Cardiac muscle cell (in vitro differentiated cells and primary cell): ENCODE measurements around the gene NBL1. TPM values are rescaled to one million over a fixed set of nuclear protein-coding genes. Genes with fewer than 3 reads are reported as not detected.

Experiments
- DNase-seq, 2 donors: peaks; one replicate each; pipeline versions ENCODE4 v3.0.0 to v3.0.0-alpha.2; 2010 to 2017; ENCODE audit warnings: low read depth in 1 of 2, low spot score in 1 of 2
- H3K27ac ChIP-seq: fragments of 200-600 bp; sonication (generic); 2 replicates; pipeline ENCODE4 v1.5.1; 2016
- H3K27me3 ChIP-seq: fragments of 200-600 bp; sonication (generic); 2 replicates; pipeline ENCODE4 v1.6.0; 2016; ENCODE audit warnings: control low read depth
- H3K36me3 ChIP-seq: fragments of 200-600 bp; sonication (generic); 2 replicates; pipeline ENCODE4 v1.5.1; 2016; ENCODE audit warnings: control low read depth
- H3K4me1 ChIP-seq: fragments of 200-600 bp; sonication (generic); 2 replicates; pipeline ENCODE4 v1.8.1; 2017; ENCODE audit warnings: low read depth, mild to moderate bottlenecking, mixed run types
- H3K4me3 ChIP-seq: fragments of 200-600 bp; sonication (generic); 2 replicates; pipeline ENCODE4 v1.5.1; 2016; ENCODE audit warnings: mild to moderate bottlenecking
- H3K9me3 ChIP-seq: fragments of 200-600 bp; sonication (generic); 2 replicates; pipeline ENCODE4 v1.5.1; 2017; ENCODE audit warnings: low read depth, mild to moderate bottlenecking, control low read depth
- polyA plus RNA-seq: library from polyadenylated mRNA; unstranded; fragments of >200 nt; fragmentation: Nextera tagmentation; extraction: Ambion mirVana; gene quantifications from 2 replicates; pipeline ENCODE4 v1.2.1, GENCODE V29; 2016
- total RNA-seq: library from RNA; depleted of rRNA; stranded (reverse); fragments of >200 nt; gene quantifications from 2 replicates; pipeline ENCODE4 v1.2.3, GENCODE V29; 2016
- TF ChIP-seq, protein P1 (sequence below): IDR thresholded peaks from 2 replicates; pipeline ENCODE4 v1.5.1; 2012; ENCODE audit warnings: low read depth, mild to moderate bottlenecking, low read length

The NBL1 gene
- total and polyA plus RNA-seq, 2 experiments from 2014 or later: 1.4 to 1.9 TPM

DNA sequence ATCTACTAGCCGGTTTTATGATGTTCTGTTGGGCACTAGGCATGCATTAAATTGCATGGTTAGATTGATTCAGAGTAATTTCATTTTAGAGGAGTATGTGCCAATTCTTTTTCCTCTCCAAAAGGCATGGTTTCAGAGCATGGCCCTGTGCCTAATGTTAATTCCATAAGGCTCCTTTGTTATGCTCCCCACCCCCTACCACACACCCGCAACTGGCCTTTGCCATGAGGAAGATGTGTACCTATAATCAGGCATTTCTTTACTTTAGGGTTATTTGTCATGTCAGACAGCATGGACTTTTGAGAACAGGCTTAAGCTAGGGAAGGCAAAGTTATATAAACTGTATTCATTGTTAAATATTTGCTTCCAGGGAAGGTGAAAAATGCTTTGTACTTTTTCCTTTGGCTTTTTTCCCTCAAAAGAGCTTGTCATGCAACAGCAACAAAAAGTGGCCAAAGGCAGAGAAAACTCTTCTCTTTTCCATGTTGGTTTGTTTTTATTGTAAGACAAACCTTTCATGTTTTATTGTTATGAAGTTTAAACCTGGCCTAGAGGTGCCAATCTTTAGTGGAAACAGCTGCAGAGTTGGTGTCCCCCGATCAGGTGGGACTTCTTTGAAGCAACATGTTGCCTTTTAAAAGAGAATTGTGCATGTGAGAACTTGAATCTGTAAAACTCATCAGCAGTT is 24.3 kb upstream of the NBL1 start:
- H3K27ac ChIP-seq: no peak overlapping the region
- no peak overlapping the region for H3K4me3 ChIP-seq
- H3K9me3 ChIP-seq: no peaks in the 10 kb centered on the region
- no peak for DNase-seq
- TF ChIP-seq, protein P1, sequence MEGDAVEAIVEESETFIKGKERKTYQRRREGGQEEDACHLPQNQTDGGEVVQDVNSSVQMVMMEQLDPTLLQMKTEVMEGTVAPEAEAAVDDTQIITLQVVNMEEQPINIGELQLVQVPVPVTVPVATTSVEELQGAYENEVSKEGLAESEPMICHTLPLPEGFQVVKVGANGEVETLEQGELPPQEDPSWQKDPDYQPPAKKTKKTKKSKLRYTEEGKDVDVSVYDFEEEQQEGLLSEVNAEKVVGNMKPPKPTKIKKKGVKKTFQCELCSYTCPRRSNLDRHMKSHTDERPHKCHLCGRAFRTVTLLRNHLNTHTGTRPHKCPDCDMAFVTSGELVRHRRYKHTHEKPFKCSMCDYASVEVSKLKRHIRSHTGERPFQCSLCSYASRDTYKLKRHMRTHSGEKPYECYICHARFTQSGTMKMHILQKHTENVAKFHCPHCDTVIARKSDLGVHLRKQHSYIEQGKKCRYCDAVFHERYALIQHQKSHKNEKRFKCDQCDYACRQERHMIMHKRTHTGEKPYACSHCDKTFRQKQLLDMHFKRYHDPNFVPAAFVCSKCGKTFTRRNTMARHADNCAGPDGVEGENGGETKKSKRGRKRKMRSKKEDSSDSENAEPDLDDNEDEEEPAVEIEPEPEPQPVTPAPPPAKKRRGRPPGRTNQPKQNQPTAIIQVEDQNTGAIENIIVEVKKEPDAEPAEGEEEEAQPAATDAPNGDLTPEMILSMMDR: no peak
- H3K36me3 ChIP-seq: peaks cover 3% of the 10 kb centered on the region
- no peaks in the 10 kb centered on the region for H3K27me3 ChIP-seq
- H3K4me1 ChIP-seq: no peaks in the 10 kb centered on the region

DNA sequence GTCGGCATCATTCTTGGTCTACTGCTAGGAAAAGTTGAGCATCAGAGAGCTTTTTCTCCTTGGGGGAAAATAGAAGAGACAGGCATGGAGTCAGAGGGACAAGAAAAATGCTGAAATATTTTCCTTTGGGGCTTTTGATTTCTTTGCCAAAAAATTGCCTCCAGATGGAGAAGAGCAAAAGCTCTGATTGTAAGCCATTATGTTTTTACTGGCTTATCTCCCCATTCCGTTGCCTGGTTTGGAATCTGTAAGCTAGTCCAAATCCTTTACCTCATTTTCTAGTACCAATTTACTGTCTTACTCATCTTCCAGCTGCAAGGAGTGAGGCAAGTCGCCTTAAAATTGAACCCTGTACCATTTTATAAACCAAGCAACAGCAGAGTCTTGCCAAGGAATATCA is 23.3 kb upstream of the NBL1 start:
- H3K9me3 ChIP-seq: no peaks in the 10 kb centered on the region
- no peak overlapping the region for H3K4me3 ChIP-seq
- no peak for DNase-seq
- TF ChIP-seq, protein P1: no peak
- peaks cover 7% of the 10 kb centered on the region for H3K36me3 ChIP-seq
- H3K27ac ChIP-seq: no peak overlapping the region
- H3K4me1 ChIP-seq: no peaks in the 10 kb centered on the region
- no peaks in the 10 kb centered on the region for H3K27me3 ChIP-seq

DNA sequence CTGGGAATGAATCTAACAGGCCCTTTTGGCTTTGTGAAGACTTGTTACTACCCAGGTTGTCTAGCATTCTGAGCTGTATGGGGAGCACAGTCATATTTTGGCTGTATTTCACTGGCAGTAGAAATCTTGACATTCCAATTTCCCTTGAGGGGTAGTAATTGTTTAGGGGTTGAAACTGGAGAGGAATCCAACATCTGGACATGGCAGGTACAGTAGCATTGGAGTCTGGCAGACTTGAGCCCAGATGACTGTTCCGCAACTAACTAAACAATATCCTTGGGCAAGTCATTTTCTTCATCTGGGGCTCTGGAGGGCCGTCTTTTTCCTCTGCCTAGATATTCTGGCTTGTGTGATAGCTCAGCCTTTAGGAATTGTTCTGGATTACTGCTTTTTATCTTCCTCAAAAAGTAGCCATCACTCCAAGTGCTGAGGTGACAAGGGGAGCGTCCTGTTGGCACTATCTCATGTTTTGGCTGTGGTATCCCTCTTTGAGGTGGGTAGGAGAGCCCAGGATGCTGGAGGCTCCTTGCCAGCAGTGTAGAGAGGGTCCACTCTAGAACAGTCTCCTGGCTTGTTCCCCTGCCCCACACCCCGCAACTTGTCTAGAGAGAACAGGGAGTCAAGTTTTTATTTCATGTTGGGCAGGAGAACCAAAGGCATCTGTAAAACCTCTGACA is 22.7 kb upstream of the NBL1 start:
- H3K27ac ChIP-seq: no peak overlapping the region
- H3K9me3 ChIP-seq: no peaks in the 10 kb centered on the region
- no peaks in the 10 kb centered on the region for H3K4me1 ChIP-seq
- TF ChIP-seq, protein P1: no peak
- no peak for DNase-seq
- H3K4me3 ChIP-seq: no peak overlapping the region
- peaks cover 10% of the 10 kb centered on the region for H3K36me3 ChIP-seq
- no peaks in the 10 kb centered on the region for H3K27me3 ChIP-seq

DNA sequence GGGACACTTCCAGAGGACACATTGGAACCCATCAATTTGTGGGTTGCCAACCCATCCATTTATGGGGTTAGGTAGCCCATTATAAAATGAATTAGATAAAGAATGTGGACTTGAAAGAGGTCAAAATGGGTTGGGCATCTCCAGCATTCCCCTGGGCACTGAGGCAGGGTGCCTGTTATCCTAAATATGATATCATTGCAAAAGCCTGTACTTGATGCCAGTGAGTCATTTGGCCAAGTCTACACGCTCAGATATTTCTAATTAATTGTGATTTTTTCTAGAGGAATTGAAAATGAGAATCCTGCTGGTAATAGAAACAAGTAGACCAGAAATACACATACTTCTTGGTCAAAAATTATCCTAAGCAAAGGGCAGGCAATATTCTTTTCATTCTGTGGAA is 21.9 kb upstream of the NBL1 start:
- H3K27ac ChIP-seq: no peak overlapping the region

DNA sequence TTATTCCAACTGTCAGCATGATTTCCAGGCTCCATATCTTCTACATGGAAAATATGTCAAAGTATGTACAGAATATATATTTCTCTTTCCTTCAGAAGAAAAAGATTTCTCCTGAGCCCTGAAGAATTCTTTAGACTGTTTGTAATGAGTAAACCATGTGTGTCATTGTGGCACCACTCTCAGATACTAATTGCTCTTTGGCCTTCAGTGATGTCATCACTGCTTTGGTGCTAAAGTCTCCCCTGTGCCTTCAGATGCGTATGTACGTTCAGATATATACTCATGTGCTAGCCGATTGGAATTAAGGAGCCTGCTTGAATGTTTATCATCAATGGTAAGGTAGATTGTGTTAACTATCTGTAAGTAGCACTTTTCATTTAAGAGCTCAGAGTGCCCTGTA is 20.6 kb upstream of the NBL1 start:
- no peaks in the 10 kb centered on the region for H3K27me3 ChIP-seq
- TF ChIP-seq, protein P1: no peak
- no peaks in the 10 kb centered on the region for H3K9me3 ChIP-seq
- no peak for DNase-seq
- H3K27ac ChIP-seq: no peak overlapping the region
- H3K4me1 ChIP-seq: no peaks in the 10 kb centered on the region
- H3K4me3 ChIP-seq: no peak overlapping the region
- peaks cover 21% of the 10 kb centered on the region for H3K36me3 ChIP-seq

More for the DNA sequence above, 21.9 kb upstream of the NBL1 start:
- DNase-seq: no peak
- H3K9me3 ChIP-seq: no peaks in the 10 kb centered on the region
- H3K27me3 ChIP-seq: no peaks in the 10 kb centered on the region
- H3K36me3 ChIP-seq: peaks cover 16% of the 10 kb centered on the region
- TF ChIP-seq, protein P1: no peak
- H3K4me3 ChIP-seq: no peak overlapping the region
- H3K4me1 ChIP-seq: no peaks in the 10 kb centered on the region
